ENCODE data around the gene TACC3.
A peak's percentile ranks its signal among the peaks of the same experiment; 100 is the strongest.
"Not testable (repeated sequence)": the region's sequence is repeated elsewhere in the genome, so short reads cannot be mapped to it uniquely, and the experiment has no call there.

The TACC3 gene

GRCh38 chr4:1721003-1721665, at the start of gene TACC3, which contains the start of gene TMEM129:
Gene TACC3, plus strand, starts transcription at chr4:1721521. Its CDS starts 1,901 bp downstream, at chr4:1723422.
Gene TMEM129, minus strand, starts transcription at chr4:1721323. Its CDS starts 486 bp downstream, at chr4:1720837.
- peak; percentile 94 to 96 for DNase-seq

- DNase-seq: no peak
Observed at GRCh38 chr4:1673671-1674070, 47.6 kb upstream of the TACC3 start.

- no peak for DNase-seq
Observed at GRCh38 chr4:1674682-1675081, 46.6 kb upstream of the TACC3 start.

- no peak for DNase-seq
Observed at GRCh38 chr4:1675136-1675801, 46.1 kb upstream of the TACC3 start.

- no peak for DNase-seq
Observed at GRCh38 chr4:1675802-1676137, 45.6 kb upstream of the TACC3 start.

- DNase-seq: no peak
Observed at GRCh38 chr4:1676605-1677525, 44.5 kb upstream of the TACC3 start.

- DNase-seq: no peak
Observed at GRCh38 chr4:1678244-1678643, 43.1 kb upstream of the TACC3 start.

- DNase-seq: no peak
Observed at GRCh38 chr4:1682860-1683259, 38.5 kb upstream of the TACC3 start.

- no peak for DNase-seq
Observed at GRCh38 chr4:1683261-1683735, 38.0 kb upstream of the TACC3 start.

- DNase-seq: peak; percentile 75 to 85
Observed at GRCh38 chr4:1683736-1684505, 37.4 kb upstream of the TACC3 start, which contains the start of gene FAM53A. Gene FAM53A, minus strand, starts transcription at chr4:1684313. Its CDS starts 15,572 bp downstream, at chr4:1668741.

GRCh38 chr4:1684506-1685234, 36.7 kb upstream of the TACC3 start:
- DNase-seq: no peak

- no peak for DNase-seq
Observed at GRCh38 chr4:1685235-1686150, 35.8 kb upstream of the TACC3 start.

GRCh38 chr4:1686440-1687036, 34.8 kb upstream of the TACC3 start:
- no peak for DNase-seq

- no peak for DNase-seq
Observed at GRCh38 chr4:1690698-1691097, 30.6 kb upstream of the TACC3 start.

- no peak for DNase-seq
Observed at GRCh38 chr4:1691737-1692373, 29.5 kb upstream of the TACC3 start.

GRCh38 chr4:1693131-1693896, 28.0 kb upstream of the TACC3 start:
- DNase-seq: peak; percentile 20 to 74

- DNase-seq: no peak
Observed at GRCh38 chr4:1695913-1696312, 25.4 kb upstream of the TACC3 start.

- DNase-seq: not testable (repeated sequence)
Observed at GRCh38 chr4:1701671-1702070, 19.6 kb upstream of the TACC3 start.

- no peak for DNase-seq
Observed at GRCh38 chr4:1703867-1704266, 17.5 kb upstream of the TACC3 start.

All from NCI-H1930 (cell line).